HG03558 (cell line): ENCODE results near the gene IL17RE.
"Not testable (repeated sequence)": the region's sequence is repeated elsewhere in the genome, so short reads cannot be mapped to it uniquely, and the experiment has no call there.

ENCODE experiments used
- ATAC-seq: cut with Tn5 transposase; IDR thresholded peaks from one replicate; pipeline ENCODE4 v1.9.1; 2021; ENCODE audit warnings: moderate number of reproducible peaks; ENCODE audit not compliant: unreplicated experiment; ENCODE audit errors: extremely low read depth

IL17RE gene

DNA sequence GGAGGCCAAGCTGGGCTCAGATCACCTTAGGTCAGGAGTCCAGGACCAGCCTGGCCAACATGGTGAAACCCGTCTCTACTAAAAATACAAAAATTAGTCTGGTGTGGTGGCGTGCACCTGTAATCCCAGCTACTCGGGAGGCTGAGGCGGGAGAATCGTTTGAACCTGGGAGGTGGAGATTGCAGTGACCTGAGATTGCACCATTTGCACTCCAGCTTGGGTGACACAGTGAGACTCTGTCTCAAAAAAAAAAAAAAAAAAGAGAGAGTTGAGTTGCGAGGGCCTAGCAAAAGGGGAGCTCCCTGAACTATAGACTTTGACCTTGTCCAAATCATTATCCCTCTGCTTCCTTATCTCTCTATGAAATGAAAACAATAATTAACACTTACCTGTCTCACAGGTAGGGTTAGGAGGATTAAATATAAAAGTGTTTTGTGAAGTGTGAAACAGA is 1.7 kb upstream of the IL17RE start:
- not testable (repeated sequence) for ATAC-seq

DNA sequence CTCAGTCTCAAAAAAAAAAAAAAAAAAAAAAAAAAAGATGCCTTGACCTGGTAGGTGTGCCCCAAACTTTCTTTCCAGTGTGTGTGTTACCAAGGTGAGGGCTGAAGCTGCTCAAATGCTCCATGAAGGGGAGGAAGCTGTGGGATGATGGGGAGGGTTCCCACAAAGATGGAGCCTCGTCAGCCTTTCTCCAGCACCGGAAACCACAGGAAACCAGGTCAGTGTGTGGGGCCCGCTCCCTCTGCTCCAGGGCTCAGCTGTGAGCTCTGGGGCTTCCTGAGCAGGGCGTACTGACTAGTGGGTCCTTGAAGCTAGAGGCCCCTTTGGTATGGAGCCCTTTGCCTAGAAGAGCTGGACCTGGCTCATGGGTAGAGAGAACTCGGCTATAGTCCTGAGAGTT is 681 bp upstream of the IL17RE start:
- no peak for ATAC-seq

DNA sequence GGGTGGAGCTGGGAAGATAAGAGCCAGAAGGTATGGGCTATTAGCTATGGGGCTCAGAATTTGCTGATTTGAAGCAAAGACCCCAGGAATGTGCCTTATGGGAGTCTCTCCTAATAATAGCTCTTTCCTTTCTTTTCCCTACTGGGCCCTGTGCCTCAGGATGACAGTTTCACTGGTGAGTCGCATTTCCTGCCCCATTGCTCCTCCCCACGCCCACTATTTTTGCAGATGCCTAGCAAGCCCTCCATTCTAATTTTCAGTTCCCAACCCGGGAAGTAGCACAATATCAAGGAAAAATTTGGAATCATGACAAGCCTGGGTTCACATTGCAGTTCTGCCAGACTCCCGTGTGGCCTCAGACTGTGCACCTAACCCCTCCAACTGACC is 583 bp downstream of the IL17RE start:
- ATAC-seq, result no peak

DNA sequence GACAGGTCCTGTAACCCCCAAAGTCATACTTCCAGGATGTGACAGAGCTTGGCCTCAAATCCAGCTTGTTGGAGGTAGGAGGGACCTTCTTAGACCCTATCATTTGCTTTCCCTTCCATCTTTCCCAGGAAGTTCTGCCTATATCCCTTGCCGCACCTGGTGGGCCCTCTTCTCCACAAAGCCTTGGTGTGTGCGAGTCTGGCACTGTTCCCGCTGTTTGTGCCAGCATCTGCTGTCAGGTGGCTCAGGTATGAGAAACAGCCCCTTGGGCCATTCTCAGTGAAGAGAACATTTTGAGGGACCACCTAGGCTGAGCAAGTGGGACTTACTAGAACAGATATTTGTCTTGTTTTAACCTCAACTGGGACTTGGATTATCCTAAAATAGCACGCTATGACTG is 1.3 kb downstream of the IL17RE start:
- ATAC-seq, result no peak

DNA sequence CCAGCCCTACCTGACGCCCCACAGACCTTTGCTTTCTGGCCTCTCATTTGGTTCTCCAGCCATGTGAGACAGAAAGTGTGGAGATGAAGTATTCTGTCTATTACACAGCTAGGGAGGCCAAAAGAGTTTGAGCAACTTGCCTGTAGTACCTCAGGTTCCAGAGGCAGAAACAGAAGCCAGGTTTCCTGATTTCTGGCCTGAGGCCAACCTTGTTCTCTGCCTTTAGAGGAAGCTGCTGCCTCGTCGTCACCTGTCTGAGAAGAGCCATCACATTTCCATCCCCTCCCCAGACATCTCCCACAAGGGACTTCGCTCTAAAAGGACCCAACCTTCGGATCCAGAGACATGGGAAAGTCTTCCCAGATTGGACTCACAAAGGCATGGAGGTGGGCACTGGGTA is 3.8 kb downstream of the IL17RE start:
- no peak for ATAC-seq

DNA sequence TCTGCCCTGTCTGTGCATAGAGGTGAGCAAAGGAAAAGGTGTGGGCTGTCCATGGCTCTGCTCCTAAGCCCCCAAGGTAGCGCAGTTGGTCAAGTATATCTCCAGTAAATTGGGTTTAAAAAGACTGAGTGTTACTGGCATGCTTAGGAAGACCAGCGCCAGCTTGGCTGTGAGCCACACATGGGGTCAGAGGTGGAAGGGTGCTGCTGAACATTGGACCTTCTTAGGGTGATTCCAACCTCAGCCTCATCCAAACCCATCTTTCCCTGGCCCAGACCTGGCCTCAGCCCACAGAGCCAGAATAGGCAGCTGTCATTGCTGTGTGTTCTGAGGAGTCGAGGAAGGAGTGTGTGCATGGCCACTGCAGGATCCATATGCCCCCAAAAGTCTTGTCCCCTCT is 5.6 kb downstream of the IL17RE start:
- ATAC-seq, result no peak

DNA sequence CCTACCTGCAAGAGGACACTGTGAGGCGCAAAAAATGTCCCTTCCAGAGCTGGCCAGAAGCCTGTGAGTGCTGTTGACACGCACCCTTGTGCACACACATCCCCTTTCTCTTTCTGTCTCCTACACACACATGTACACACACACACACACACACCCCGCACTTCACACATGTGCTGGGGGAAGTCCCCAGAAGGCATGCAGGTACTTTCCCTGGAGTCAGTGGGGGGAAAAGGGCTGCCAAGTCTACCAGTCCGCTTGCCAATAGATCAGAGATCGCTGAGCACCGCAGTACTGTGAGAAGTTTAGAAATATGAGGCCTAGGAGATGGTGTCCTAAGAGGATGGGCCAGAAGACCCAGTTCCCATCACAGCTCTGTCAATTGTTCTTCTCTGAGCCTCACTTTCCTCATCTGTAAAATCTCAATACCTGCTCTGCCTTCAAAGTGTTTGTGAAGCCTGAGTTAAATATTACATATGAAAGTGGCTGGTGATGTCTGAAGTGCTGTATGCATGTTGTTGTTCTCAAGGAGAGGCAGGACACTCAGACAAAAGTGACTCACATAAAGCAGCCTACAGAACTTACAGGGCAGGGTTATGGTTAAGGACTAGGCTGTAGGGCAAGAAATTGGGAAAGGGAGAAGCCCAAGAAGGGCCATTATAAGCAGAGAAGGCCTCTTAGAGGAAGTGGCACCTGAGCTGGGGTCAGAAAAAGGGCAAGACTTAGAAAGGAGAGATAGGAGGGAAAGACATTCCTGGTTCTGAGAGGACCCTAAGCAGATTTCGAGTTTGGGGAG is 6.8 kb downstream of the IL17RE start:
- no peak for ATAC-seq

DNA sequence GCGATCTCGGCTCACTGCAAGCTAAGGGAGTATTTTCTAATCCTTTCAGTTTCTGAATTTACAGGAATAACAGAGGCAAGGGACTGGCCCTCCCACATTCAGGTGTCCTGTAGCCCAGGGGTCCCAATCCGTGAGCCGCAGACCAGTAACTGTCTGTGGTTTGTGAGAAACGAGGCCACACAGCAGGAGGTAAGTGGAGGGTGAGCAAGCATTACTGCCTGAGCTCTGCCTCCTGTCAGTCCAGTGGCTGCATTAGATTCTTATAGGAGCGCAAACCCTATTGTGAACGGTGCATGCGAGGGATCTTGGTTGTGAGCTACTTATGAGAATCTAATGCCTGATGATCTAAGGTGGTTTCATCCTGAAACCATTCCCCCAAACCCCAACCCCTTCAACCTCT is 9.2 kb downstream of the IL17RE start:
- no peak for ATAC-seq

DNA sequence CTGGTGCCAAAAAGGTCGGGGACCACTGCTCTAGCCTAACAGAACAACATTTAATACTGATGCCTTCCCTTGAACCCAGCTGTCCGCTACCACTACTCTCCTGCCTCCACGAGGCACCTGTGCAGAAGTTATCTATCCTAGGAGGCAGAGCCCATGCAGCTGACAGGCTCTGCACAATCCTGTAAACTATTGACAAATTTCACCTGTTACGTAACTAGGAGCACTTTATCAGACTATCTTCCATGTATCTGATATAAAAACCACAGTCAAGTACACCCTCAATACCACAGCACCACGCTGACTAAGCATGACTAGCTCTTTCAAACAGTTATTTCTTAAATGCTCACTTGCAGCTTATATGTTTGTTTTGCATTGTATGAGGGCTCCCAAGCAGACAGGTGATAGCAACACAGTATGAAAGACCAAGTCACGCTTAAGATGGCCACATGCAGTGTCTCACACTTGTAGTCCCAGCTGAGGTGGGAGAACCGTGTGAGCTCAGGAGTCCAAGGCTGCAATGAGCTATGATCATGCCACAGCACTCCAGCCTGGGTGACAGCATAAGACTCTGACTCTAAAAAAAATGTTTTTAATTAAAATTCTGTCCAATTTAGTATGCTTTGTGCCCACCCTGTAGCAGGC is 9.8 kb downstream of the IL17RE start:
- ATAC-seq, result no peak

DNA sequence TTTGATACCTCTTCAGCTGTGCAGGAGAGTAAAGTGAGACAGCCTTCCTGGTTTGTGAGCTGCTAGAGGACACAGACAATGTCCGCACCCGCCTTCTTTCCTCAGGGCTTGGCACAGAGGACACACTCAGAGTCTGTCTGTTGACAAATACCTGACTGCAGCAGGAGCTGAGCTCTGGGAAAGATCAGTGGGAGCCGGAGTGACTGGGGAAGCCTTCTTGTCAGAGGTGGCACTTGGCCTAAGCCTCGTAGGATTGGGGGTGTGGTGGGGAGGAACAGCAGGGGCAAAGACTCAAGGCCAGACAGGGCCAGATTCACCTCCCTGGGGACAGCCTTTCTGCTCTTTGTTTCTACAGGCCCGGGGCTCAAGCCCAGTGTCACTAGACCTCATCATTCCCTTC is 11.0 kb downstream of the IL17RE start:
- no peak for ATAC-seq

DNA sequence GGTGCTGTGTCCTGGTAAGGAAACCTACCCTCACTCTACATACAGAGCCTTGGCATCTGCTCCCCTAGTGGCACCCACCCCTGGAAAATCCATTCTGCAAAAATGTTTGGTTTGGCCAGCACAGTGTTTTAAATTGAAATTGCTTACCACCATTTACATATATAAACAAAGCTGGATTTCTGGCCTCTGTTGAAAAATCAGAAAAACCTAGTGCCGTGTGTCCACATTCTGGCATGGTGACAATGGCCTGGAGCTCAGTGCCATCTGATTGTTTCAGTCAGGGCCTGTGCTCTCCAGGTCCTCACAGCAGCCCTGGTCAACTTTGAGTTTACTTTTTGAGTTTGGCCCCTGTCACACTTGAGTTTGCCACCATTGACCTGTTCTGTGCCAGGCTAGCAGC is 11.4 kb downstream of the IL17RE start:
- ATAC-seq, result no peak

DNA sequence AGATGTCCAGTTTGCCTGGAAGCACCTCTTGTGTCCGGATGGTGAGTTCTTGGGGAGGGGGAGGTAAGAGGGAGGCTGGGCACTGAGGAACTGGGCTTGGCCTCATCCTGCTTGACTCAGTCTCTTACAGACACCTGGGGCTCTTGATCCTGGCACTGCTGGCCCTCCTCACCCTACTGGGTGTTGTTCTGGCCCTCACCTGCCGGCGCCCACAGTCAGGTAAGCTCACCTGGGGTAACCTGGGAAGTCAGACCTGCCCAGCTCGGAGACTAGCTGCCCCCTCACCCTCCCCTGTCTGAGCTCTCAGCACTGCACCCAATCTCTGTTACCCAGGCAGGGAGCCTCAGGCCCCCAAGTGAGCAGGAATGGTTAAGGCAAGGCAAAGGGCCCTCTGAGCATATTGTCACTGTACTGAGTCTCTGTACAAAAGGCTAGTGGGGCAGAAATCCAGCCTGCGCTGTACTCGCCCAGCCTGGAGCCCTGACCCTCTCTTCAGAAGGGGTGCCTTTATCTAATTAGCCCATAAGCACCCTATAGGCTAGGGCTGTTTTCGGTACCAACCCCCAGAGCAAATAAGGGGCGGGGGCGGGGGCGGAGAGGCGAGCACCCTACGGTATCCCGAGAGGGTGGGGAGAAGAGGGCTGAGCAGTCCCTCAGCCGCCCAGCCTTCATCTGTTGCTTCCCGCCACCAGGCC is 12.1 kb downstream of the IL17RE start:
- no peak for ATAC-seq

DNA sequence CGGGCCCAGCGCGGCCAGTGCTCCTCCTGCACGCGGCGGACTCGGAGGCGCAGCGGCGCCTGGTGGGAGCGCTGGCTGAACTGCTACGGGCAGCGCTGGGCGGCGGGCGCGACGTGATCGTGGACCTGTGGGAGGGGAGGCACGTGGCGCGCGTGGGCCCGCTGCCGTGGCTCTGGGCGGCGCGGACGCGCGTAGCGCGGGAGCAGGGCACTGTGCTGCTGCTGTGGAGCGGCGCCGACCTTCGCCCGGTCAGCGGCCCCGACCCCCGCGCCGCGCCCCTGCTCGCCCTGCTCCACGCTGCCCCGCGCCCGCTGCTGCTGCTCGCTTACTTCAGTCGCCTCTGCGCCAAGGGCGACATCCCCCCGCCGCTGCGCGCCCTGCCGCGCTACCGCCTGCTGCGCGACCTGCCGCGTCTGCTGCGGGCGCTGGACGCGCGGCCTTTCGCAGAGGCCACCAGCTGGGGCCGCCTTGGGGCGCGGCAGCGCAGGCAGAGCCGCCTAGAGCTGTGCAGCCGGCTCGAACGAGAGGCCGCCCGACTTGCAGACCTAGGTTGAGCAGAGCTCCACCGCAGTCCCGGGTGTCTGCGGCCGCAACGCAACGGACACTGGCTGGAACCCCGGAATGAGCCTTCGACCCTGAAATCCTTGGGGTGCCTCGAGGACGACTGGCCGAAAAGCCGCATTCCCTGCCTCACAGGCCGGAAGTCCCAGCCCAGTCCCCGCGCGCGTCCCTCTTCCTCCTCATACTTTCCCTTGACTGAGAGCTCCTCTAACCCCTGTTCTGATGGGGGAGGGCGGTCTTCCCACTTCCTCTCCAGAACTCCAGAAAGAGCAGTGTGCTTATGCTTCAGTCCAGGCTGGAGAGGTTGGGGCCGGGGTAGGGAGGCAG is 12.8 kb downstream of the IL17RE start:
- ATAC-seq, result no peak

DNA sequence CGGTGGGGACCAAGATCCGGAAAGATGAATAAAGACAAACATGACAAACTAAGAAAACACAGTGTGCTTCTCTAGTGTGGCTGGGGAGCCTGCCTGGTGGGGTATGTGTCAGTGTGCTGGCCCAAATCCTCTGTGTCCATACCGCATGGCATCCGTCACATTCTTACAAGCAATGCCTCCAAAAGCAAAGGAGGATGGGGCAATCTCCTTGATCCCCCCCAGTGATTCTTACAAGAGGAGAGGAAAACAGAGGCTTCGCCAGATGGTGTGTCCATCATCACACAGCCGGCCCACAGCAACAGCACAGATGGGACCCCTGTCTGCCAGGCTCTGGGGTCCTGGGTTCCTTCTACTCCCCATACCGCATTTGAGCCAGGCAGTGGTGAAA is 13.7 kb downstream of the IL17RE start:
- ATAC-seq, result no peak

DNA sequence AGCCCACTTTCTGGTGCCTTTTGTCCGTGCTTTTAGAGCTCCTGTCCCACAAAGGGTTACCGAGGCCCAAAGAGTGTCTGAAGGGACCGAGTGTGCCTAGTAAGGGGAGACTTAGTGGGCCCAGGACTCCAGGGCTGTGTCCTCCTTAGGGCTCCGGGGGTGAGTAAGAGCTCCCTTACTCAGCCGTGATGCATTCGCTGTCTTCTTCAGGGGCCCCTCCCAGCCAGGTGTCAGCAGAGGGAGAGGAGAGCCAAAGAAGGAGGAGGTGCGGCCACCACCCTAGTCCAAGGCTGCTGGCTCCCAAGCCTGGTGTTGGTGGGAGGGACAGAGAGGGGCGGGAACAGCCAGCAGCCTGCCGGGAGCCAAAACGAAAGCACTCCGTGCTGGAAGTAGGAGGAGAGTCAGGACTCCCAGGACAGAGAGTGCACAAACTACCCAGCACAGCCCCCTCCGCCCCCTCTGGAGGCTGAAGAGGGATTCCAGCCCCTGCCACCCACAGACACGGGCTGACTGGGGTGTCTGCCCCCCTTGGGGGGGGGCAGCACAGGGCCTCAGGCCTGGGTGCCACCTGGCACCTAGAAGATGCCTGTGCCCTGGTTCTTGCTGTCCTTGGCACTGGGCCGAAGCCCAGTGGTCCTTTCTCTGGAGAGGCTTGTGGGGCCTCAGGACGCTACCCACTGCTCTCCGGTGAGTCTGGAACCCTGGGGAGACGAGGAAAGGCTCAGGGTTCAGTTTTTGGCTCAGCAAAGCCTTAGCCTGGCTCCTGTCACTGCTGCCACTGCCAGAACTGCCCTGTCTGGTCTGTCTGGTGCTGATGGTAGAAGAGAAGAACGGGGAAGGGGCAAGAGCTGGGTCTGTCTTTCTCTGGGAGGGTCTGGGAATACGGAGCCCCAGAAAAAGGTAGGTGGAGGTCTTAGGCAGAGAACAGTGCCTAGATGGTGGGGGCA is 14.4 kb downstream of the IL17RE start, which contains the start of gene IL17RC:
Gene IL17RC, plus strand, starts transcription at position 365 of the 947 bp plus-strand sequence. Its CDS starts 218 bp downstream, at position 583.
- ATAC-seq, result no peak

DNA sequence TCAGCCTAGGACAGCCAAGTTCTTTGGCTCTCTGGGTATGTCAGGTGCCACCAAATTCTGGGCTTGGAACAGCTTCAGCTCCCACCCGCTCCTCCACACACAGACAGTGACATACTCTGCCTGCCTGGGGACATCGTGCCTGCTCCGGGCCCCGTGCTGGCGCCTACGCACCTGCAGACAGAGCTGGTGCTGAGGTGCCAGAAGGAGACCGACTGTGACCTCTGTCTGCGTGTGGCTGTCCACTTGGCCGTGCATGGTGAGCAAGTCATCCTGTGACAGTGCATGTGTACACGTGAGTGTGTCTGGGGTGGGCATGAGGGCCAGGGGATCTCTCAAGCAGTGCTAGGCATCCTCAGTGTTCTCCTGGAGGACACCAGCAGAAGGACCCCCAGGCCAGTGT is 15.2 kb downstream of the IL17RE start:
- no peak for ATAC-seq

DNA sequence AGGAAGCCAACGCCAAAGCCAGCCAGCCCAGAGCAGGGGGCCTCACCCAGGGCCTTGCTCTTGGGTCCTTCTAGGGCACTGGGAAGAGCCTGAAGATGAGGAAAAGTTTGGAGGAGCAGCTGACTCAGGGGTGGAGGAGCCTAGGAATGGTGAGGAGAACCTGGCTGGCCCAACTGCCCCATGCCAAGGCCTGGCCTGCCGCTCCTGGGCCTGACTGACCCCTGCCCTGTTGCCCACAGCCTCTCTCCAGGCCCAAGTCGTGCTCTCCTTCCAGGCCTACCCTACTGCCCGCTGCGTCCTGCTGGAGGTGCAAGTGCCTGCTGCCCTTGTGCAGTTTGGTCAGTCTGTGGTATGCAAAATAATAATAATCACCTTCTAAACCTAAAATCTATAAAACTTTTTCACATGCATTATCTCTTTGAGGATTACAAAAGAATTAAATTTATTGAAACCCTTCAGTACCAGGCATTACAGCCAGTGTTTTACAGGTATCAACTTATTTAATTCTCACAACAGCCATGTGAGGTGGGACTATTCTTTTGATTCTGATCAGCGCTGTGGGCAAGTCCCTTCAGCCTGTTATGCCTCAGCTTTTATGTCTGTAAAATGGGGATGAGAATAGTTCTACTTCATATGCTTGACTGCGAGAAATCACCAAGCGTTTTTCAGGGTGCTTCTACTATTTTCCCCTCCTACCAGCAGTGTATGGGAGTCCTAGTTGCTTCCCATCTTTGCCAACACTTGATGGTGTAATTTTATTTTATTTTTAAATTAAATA is 15.8 kb downstream of the IL17RE start:
- ATAC-seq, result no peak

DNA sequence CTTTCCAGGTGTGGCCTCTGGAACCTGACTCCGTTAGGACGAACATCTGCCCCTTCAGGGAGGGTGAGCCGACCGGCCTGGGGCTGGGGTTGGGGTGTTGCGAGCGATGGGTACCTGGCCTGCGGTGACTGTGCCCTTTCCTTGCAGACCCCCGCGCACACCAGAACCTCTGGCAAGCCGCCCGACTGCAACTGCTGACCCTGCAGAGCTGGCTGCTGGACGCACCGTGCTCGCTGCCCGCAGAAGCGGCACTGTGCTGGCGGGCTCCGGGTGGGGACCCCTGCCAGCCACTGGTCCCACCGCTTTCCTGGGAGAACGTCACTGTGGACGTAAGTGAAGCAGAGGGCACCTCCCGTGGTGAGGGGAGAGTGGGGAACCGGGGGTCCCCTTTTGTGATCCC is 25.5 kb downstream of the IL17RE start:
- ATAC-seq, result no peak
